ENCODE data around the gene MADD.

Gene MADD

GRCh38 chr11:47329987-47330931 is 60.3 kb downstream of the MADD start:
- no peak overlapping the region for H2AK5ac ChIP-seq (ENCODE audit: low read length)
- H3K4me3 ChIP-seq (ENCODE audit: low read depth, low read length): no peak overlapping the region
- H3K27ac ChIP-seq (ENCODE audit: low read depth, low read length): no peak overlapping the region
- no peaks in the 10 kb centered on the region for H3K4me1 ChIP-seq (ENCODE audit: control insufficient read depth in 1 of 2, insufficient read depth in 2 of 2, low read length in 2 of 2)
- no peak overlapping the region for H3K14ac ChIP-seq (ENCODE audit: low read length)
- no peaks in the 10 kb centered on the region for H3K79me2 ChIP-seq (ENCODE audit: control insufficient read depth, insufficient read depth, low read length, poor library complexity)
- no CpG with 5 or more reads among the region's 16 CpGs for WGBS (ENCODE audit: extremely low coverage, insufficient coverage, insufficient read length)
- no peak overlapping the region for H3K4me2 ChIP-seq (ENCODE audit: low read length)
- no peak overlapping the region for H2BK120ac ChIP-seq (ENCODE audit: insufficient read depth, low read length, poor library complexity)
- H3K27me3 ChIP-seq (ENCODE audit: insufficient read depth, low read length): no peaks in the 10 kb centered on the region
- H4K8ac ChIP-seq (ENCODE audit: low read depth, low read length): no peak overlapping the region
- H3K79me1 ChIP-seq (ENCODE audit: low read length): no peaks in the 10 kb centered on the region
- peaks cover 3% of the 10 kb centered on the region for H3K9me3 ChIP-seq (ENCODE audit: insufficient read depth, low read depth, low read length)
- H3K9ac ChIP-seq (ENCODE audit: low read length): no peak overlapping the region
- no peak overlapping the region for H3K18ac ChIP-seq (ENCODE audit: low read length)
- H3K23ac ChIP-seq (ENCODE audit: low read length): no peak overlapping the region
- no peak overlapping the region for H4K91ac ChIP-seq (ENCODE audit: low read depth, low read length)
- no peak overlapping the region for H4K12ac ChIP-seq (ENCODE audit: low read depth, low read length)
- peaks cover 47 to 51% of the 10 kb centered on the region in 2 experiments for H3K36me3 ChIP-seq (ENCODE audit: control insufficient read depth in 1 of 2, insufficient read depth in 2 of 2, low read length in 2 of 2)
- no peak overlapping the region for H2AFZ ChIP-seq (ENCODE audit: insufficient read depth, low read length, poor library complexity)
- no peak for DNase-seq
- no peak overlapping the region for H3K4ac ChIP-seq (ENCODE audit: low read depth, low read length)
- H2BK12ac ChIP-seq (ENCODE audit: low read length): no peak overlapping the region
- H2BK5ac ChIP-seq (ENCODE audit: low read depth, low read length, poor library complexity): no peak overlapping the region

GRCh38 chr11:47331454-47332302 is 61.7 kb downstream of the MADD start:
- no peak overlapping the region for H4K12ac ChIP-seq (ENCODE audit: low read depth, low read length)
- no peak overlapping the region for H2AFZ ChIP-seq (ENCODE audit: insufficient read depth, low read length, poor library complexity)
- H3K18ac ChIP-seq (ENCODE audit: low read length): no peak overlapping the region
- H3K36me3 ChIP-seq (ENCODE audit: control insufficient read depth in 1 of 2, insufficient read depth in 2 of 2, low read length in 2 of 2): peaks cover 34 to 38% of the 10 kb centered on the region in 2 experiments
- H3K79me1 ChIP-seq (ENCODE audit: low read length): no peaks in the 10 kb centered on the region
- no peak overlapping the region for H3K14ac ChIP-seq (ENCODE audit: low read length)
- no peak overlapping the region for H3K9ac ChIP-seq (ENCODE audit: low read length)
- H3K27ac ChIP-seq (ENCODE audit: low read depth, low read length): no peak overlapping the region
- no peak overlapping the region for H2AK5ac ChIP-seq (ENCODE audit: low read length)
- WGBS (ENCODE audit: extremely low coverage, insufficient coverage, insufficient read length): no CpG with 5 or more reads among the region's 21 CpGs
- no peak overlapping the region for H3K23ac ChIP-seq (ENCODE audit: low read length)
- no peak overlapping the region for H4K91ac ChIP-seq (ENCODE audit: low read depth, low read length)
- H3K9me3 ChIP-seq (ENCODE audit: insufficient read depth, low read depth, low read length): peaks cover 3% of the 10 kb centered on the region
- no peak overlapping the region for H3K4me3 ChIP-seq (ENCODE audit: low read depth, low read length)
- H4K8ac ChIP-seq (ENCODE audit: low read depth, low read length): no peak overlapping the region
- no peak overlapping the region for H3K4me2 ChIP-seq (ENCODE audit: low read length)
- H3K4ac ChIP-seq (ENCODE audit: low read depth, low read length): no peak overlapping the region
- H3K79me2 ChIP-seq (ENCODE audit: control insufficient read depth, insufficient read depth, low read length, poor library complexity): no peaks in the 10 kb centered on the region
- no peak for DNase-seq
- no peaks in the 10 kb centered on the region for H3K27me3 ChIP-seq (ENCODE audit: insufficient read depth, low read length)
- H2BK12ac ChIP-seq (ENCODE audit: low read length): no peak overlapping the region
- no peak overlapping the region for H2BK5ac ChIP-seq (ENCODE audit: low read depth, low read length, poor library complexity)
- H2BK120ac ChIP-seq (ENCODE audit: insufficient read depth, low read length, poor library complexity): no peak overlapping the region
- H3K4me1 ChIP-seq (ENCODE audit: control insufficient read depth in 1 of 2, insufficient read depth in 2 of 2, low read length in 2 of 2): no peaks in the 10 kb centered on the region

GRCh38 chr11:47332303-47332711 is 62.4 kb downstream of the MADD start:
- H3K14ac ChIP-seq (ENCODE audit: low read length): no peak overlapping the region
- H3K9me3 ChIP-seq (ENCODE audit: insufficient read depth, low read depth, low read length): peaks cover 3% of the 10 kb centered on the region
- H2AFZ ChIP-seq (ENCODE audit: insufficient read depth, low read length, poor library complexity): no peak overlapping the region
- H2BK5ac ChIP-seq (ENCODE audit: low read depth, low read length, poor library complexity): no peak overlapping the region
- no peak overlapping the region for H4K8ac ChIP-seq (ENCODE audit: low read depth, low read length)
- H3K79me1 ChIP-seq (ENCODE audit: low read length): no peaks in the 10 kb centered on the region
- no CpG with 5 or more reads among the region's 13 CpGs for WGBS (ENCODE audit: extremely low coverage, insufficient coverage, insufficient read length)
- no peak overlapping the region for H4K91ac ChIP-seq (ENCODE audit: low read depth, low read length)
- no peak overlapping the region for H2BK12ac ChIP-seq (ENCODE audit: low read length)
- no peaks in the 10 kb centered on the region for H3K4me1 ChIP-seq (ENCODE audit: control insufficient read depth in 1 of 2, insufficient read depth in 2 of 2, low read length in 2 of 2)
- H2BK120ac ChIP-seq (ENCODE audit: insufficient read depth, low read length, poor library complexity): no peak overlapping the region
- no peak overlapping the region for H3K4me3 ChIP-seq (ENCODE audit: low read depth, low read length)
- no peaks in the 10 kb centered on the region for H3K79me2 ChIP-seq (ENCODE audit: control insufficient read depth, insufficient read depth, low read length, poor library complexity)
- no peak overlapping the region for H3K4ac ChIP-seq (ENCODE audit: low read depth, low read length)
- no peak overlapping the region for H3K23ac ChIP-seq (ENCODE audit: low read length)
- DNase-seq: no peak
- no peak overlapping the region for H3K18ac ChIP-seq (ENCODE audit: low read length)
- no peak overlapping the region for H3K9ac ChIP-seq (ENCODE audit: low read length)
- no peak overlapping the region for H4K12ac ChIP-seq (ENCODE audit: low read depth, low read length)
- H3K27me3 ChIP-seq (ENCODE audit: insufficient read depth, low read length): no peaks in the 10 kb centered on the region
- H3K4me2 ChIP-seq (ENCODE audit: low read length): no peak overlapping the region
- peaks cover 28 to 32% of the 10 kb centered on the region in 2 experiments for H3K36me3 ChIP-seq (ENCODE audit: control insufficient read depth in 1 of 2, insufficient read depth in 2 of 2, low read length in 2 of 2)
- H3K27ac ChIP-seq (ENCODE audit: low read depth, low read length): no peak overlapping the region
- no peak overlapping the region for H2AK5ac ChIP-seq (ENCODE audit: low read length)

- Histone ChIP-seq H3K4me1 (ENCODE audit: control insufficient read depth in 1 of 2, insufficient read depth in 2 of 2, low read length in 2 of 2) (no peaks in the 10 kb centered on the region), H2AFZ (ENCODE audit: insufficient read depth, low read length, poor library complexity) (no peak overlapping the region), H3K9ac (ENCODE audit: low read length) (no peak overlapping the region), H3K27me3 (ENCODE audit: insufficient read depth, low read length) (no peaks in the 10 kb centered on the region), H3K79me2 (ENCODE audit: control insufficient read depth, insufficient read depth, low read length, poor library complexity) (no peaks in the 10 kb centered on the region), H2AK5ac (ENCODE audit: low read length) (no peak overlapping the region), H3K36me3 (ENCODE audit: control insufficient read depth in 1 of 2, insufficient read depth in 2 of 2, low read length in 2 of 2) (peaks cover 22 to 26% of the 10 kb centered on the region in 2 experiments), H3K4me3 (ENCODE audit: low read depth, low read length) (no peak overlapping the region), H4K8ac (ENCODE audit: low read depth, low read length) (no peak overlapping the region), H3K9me3 (ENCODE audit: insufficient read depth, low read depth, low read length) (peaks cover 3% of the 10 kb centered on the region), H3K4ac (ENCODE audit: low read depth, low read length) (no peak overlapping the region), H3K18ac (ENCODE audit: low read length) (no peak overlapping the region), H4K91ac (ENCODE audit: low read depth, low read length) (no peak overlapping the region), H3K79me1 (ENCODE audit: low read length) (no peaks in the 10 kb centered on the region), H3K27ac (ENCODE audit: low read depth, low read length) (no peak overlapping the region), H3K14ac (ENCODE audit: low read length) (no peak overlapping the region), H3K23ac (ENCODE audit: low read length) (no peak overlapping the region), H2BK5ac (ENCODE audit: low read depth, low read length, poor library complexity) (no peak overlapping the region), H3K4me2 (ENCODE audit: low read length) (no peak overlapping the region), H4K12ac (ENCODE audit: low read depth, low read length) (no peak overlapping the region), H2BK12ac (ENCODE audit: low read length) (no peak overlapping the region), H2BK120ac (ENCODE audit: insufficient read depth, low read length, poor library complexity) (no peak overlapping the region)
- WGBS (ENCODE audit: extremely low coverage, insufficient coverage, insufficient read length): no CpG with 5 or more reads among the region's 20 CpGs
- no peak for DNase-seq
These were observed 63.0 kb downstream of the MADD start for GRCh38 chr11:47332791-47333525.

Measured in trophoblast cell (in vitro differentiated cells and primary cell).